GM12872 (cell line): Measurements from ENCODE around the gene MAPK11.

ENCODE experiments used
- TF ChIP-seq, protein P1 (sequence below): IDR thresholded peaks from 3 replicates; pipeline ENCODE4 v1.5.1; 2011; ENCODE audit warnings: low read depth, mild to moderate bottlenecking, low read length, moderate library complexity; ENCODE audit not compliant: insufficient read depth

The MAPK11 gene

DNA sequence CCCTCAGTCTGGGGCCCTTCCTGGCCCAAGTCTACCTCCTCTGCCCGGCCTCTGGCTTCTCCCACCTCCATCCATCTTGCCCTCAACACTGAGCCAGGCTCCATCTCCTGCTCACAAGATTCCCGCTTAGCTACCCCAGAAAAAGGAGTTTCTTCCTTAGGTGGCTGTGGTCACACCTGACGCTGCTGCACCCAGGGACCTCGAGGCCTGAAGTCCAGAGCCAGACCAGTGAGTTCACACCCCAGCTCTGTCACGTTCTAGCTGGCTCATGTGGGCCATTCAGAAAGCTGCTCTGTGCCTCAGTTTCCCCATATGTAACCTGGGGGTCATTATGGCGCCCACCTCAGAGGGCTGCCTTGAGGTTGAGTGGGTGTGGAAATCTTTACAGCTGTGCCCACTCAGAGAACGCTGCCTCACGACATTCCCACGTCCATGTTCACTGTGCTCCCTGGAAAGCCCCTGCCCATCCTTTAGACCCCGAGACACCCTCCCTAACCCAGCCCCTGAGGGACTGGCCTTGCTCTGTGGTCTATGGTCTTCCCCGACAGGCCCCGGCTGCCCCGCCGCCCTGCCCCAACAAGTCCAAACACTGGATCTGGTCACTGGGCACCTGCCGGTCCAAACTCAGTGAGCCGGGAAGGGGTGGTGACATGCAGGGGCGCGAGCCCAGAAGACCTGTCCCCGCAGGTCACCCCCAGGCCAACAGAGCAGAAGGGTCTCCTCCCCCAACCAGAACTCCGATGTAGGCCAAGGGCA lies 27.5 kb upstream of the MAPK11 start:
- TF ChIP-seq, protein P1, sequence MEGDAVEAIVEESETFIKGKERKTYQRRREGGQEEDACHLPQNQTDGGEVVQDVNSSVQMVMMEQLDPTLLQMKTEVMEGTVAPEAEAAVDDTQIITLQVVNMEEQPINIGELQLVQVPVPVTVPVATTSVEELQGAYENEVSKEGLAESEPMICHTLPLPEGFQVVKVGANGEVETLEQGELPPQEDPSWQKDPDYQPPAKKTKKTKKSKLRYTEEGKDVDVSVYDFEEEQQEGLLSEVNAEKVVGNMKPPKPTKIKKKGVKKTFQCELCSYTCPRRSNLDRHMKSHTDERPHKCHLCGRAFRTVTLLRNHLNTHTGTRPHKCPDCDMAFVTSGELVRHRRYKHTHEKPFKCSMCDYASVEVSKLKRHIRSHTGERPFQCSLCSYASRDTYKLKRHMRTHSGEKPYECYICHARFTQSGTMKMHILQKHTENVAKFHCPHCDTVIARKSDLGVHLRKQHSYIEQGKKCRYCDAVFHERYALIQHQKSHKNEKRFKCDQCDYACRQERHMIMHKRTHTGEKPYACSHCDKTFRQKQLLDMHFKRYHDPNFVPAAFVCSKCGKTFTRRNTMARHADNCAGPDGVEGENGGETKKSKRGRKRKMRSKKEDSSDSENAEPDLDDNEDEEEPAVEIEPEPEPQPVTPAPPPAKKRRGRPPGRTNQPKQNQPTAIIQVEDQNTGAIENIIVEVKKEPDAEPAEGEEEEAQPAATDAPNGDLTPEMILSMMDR, result no peak

DNA sequence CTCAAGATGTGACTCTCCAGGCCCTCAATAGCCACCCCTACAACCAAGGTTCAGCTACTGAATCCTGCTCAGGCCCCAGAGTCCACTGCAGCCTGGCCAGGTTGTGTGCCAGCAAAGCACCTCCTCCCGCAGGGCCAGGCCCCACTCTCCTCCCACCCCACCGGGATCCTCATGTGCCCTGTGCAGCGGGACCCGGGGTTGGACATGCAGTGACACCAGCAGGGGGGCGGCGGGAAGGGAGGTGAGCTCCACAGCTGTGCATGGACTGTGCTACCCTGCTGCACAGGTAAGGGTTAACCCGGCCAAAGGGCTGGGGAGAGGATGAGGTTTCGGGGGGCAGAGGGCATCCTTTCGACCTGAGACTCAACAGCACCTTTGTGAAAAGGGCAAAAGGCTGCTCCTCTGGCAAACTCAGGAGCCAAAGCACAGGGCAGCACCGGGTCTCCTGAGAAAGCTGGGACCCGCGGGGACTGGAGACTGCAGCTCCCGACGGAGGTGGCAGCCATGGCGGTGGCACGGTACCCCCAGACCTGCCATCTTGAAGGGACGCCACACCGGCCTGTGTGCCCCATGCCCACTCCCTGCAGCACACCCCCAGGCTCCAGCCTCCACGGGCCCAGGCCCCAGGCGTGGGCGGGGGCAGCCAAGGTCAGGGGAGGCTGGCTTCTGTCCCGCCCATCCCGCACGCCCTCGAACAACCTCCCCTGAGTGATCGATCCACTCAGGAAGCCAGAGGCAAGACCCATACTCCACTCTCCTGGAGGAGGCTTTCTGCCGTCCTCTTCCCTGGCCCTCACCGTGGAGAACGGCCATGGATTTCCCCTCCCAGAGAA lies 26.7 kb upstream of the MAPK11 start:
- TF ChIP-seq, protein P1, result no peak

DNA sequence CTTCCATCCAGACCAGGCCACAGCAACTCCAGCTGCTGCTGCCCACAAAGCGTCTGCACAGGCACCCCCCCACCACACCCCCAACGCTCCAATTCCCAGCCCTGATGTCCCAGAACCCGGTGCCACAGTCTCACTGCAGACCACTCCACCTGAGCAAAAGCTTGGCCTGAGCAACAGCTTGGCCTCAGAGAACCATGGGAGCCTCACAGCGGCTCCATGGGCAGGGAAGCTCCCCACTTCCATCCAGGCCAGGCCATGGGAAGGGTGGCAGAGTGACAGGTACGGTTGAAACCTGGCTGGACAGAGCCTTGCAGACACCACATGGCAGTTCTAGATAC lies 24.1 kb upstream of the MAPK11 start:
- TF ChIP-seq, protein P1, result no peak

DNA sequence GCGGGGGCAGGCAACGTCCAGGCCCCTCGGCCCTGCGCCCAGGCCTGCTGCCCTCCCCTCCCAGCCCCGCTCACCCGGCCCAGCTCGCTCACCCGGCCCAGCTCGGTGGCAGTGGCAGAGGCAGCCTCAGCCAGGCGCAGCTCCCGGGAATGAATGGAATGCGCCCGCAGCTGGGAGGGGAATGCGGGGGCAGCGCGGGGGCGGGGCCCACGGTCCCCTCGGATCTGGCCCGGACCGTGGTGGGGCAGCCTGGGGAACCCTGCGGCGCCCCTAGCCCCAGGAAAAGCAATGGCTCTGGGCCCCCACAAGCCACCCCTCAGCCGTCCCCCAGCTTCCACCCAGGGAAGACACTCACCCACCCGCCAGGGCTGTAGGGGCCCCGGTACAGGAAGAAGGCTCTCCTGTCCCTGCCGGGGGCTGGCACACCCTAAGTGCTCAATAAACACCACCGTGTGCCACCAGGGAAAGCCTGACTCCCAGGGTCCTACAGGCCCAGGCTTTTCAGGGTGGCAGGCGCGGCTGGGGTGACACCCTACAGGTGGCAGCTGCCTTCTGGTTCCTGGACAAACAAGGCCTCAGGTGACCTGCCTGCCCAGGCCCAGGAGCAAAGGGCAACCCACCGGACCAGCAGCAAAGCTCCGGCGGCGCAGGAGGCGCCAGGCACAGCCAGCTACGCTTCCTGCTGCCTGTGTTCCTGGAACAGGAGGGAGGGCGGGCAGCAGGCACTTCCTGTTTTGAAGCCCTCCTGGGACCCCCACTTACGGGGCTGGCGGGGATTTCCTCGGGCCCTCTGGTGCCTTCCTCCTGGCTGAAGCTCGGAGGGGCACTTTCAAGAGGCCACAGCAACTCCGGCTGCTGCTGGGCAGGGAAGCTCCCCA lies 23.5 kb upstream of the MAPK11 start:
- TF ChIP-seq, protein P1, result no peak

DNA sequence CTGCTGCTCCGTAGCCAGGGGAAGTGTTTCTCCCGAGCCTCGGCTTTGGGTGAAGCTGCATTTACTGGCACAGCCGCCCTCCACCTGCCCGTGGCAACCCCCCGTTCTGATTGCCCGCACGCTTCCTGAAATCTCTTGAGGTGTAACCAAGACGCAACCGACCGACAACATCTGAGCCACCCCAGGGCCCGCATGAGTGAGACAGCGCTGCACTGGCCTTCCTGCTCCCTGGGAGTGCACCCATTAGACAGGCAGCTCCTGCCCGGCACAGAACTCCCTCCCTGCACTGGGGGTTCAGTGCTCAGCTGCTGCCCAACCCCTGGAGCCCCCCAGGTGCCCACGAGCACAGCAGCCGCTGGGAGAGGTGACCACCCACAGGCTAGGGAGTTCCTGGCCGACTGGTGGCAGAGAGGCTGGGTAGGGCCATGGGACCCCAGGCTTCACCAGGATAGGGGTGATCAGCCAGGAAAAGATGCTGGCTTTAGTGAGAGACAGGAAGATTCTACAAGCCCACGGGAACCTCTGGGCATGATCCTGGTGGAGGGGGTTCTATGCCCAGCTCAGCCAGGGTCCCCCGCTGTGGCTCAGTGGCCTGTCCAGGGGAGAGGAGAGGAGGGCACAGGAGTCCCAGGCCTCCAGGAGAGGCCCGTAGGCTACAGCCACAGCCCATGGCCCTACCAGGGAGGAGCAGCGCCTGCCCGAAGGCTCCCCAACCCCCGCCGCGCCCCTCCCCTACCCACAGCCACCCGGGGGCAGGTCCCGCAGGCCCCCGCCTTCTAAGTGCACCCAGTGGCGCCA lies 22.7 kb upstream of the MAPK11 start:
- TF ChIP-seq, protein P1, result no peak

DNA sequence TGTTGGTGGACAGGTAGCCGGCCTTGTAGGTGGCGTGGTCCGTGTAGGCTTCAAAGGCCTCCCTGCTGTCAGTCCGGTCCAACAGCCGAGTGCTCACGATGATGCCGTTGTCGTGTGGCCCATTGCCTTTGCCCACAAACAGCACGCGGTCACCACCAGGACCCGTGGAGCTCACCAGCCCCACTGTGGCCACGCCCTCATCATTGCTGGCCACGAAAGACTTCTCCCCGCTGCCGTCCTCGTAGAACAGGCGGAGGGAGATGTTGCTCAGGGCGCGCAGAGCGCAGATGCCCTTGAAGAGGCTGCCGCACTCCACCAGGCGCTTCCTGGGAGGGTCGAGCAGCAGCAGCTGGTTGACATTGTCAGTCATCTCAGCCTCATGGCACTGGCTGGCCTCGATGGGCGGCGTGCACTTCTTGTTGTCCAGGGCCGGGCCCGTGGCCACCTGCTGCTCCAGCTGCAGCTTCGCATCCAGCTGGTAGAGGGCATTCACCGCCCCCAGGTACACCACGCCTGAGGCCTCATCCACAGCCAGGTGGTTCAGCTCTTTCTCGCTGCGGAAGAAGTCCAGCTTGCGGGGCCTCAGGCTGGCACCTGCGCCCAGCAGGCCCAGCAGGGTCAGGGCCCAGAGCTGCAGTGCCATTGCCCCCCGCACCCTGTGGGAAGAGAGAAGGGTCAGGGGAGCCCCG lies 19.9 kb upstream of the MAPK11 start:
- TF ChIP-seq, protein P1, result no peak
